ENCODE results near the gene IL36RN. TPM values are rescaled to one million over a fixed set of nuclear protein-coding genes. Genes with fewer than 3 reads are reported as not detected.

IL36RN gene
- total and polyA plus RNA-seq, 7 donors: not detected

GRCh38 chr2:113015655-113016054, 43.3 kb upstream of the IL36RN start:
- H3K27ac ChIP-seq: no peak overlapping the region
- H3K9me3 ChIP-seq: no peaks in the 10 kb centered on the region
- no peak for TF ChIP-seq CTCF (IDR thresholded peaks at IDR 0.05)
- H3K36me3 ChIP-seq (ENCODE audit: insufficient read depth in 1 of 2, low read depth in 1 of 2): no peaks in the 10 kb centered on the region
- ATAC-seq (no peak), DNase-seq (no peak)
- intact Hi-C loops (cut with DNase I): no loop called here
- no peaks in the 10 kb centered on the region for H3K4me1 ChIP-seq
- H3K4me3 ChIP-seq: no peak overlapping the region
- H3K27me3 ChIP-seq (ENCODE audit: insufficient read depth in 3 of 3, low read length in 2 of 3): peaks cover 0 to 2% (median 0%) of the 10 kb centered on the region in 3 donors
- WGBS, 3 donors: 81 to 86% (median 83%) methylated on average over 2 of the region's 2 CpGs

- no peak for ATAC-seq
- no peak for DNase-seq
- Histone ChIP-seq H3K36me3 (ENCODE audit: insufficient read depth in 1 of 2, low read depth in 1 of 2) (no peaks in the 10 kb centered on the region), H3K4me1 (no peaks in the 10 kb centered on the region), H3K27ac (no peak overlapping the region), H3K9me3 (no peaks in the 10 kb centered on the region), H3K27me3 (ENCODE audit: insufficient read depth in 3 of 3, low read length in 2 of 3) (peaks cover 0 to 2% (median 0%) of the 10 kb centered on the region in 3 donors), H3K4me3 (no peak overlapping the region)
- no peak for TF ChIP-seq CTCF (IDR thresholded peaks at IDR 0.05)
- 71 to 81% (median 75%) methylated on average over 3 of the region's 3 CpGs for WGBS, 3 donors
- intact Hi-C loops (cut with DNase I): no loop called here
These were observed 40.5 kb upstream of the IL36RN start for GRCh38 chr2:113018509-113018908.

GRCh38 chr2:113021312-113021711, 37.7 kb upstream of the IL36RN start:
- intact Hi-C loops (cut with DNase I): no loop called here
- no peak for TF ChIP-seq CTCF (IDR thresholded peaks at IDR 0.05)
- Histone ChIP-seq H3K4me3 (no peak overlapping the region), H3K27me3 (ENCODE audit: insufficient read depth in 3 of 3, low read length in 2 of 3) (peaks cover 2 to 5% (median 2%) of the 10 kb centered on the region in 3 donors), H3K4me1 (no peaks in the 10 kb centered on the region), H3K9me3 (no peaks in the 10 kb centered on the region), H3K36me3 (ENCODE audit: insufficient read depth in 1 of 2, low read depth in 1 of 2) (no peaks in the 10 kb centered on the region), H3K27ac (no peak overlapping the region)
- WGBS, 3 donors: 53 to 66% (median 65%) methylated on average over 4 of the region's 4 CpGs
- DNase-seq: no peak
- ATAC-seq: no peak

- intact Hi-C loops (cut with DNase I): no loop called here
These were observed 34.2 kb upstream of the IL36RN start for GRCh38 chr2:113024764-113025163.

More at GRCh38 chr2:113024764-113025163, 34.2 kb upstream of the IL36RN start:
- DNase-seq (no peak), ATAC-seq (no peak)
- Histone ChIP-seq H3K27ac (no peak overlapping the region), H3K36me3 (ENCODE audit: insufficient read depth in 1 of 2, low read depth in 1 of 2) (no peaks in the 10 kb centered on the region), H3K4me3 (no peak overlapping the region), H3K9me3 (no peaks in the 10 kb centered on the region), H3K4me1 (no peaks in the 10 kb centered on the region), H3K27me3 (ENCODE audit: insufficient read depth in 3 of 3, low read length in 2 of 3) (peaks cover 2 to 9% (median 5%) of the 10 kb centered on the region in 3 donors)
- WGBS, 3 donors: 86 to 94% (median 87%) methylated on average over 2 of the region's 2 CpGs
- TF ChIP-seq CTCF (IDR thresholded peaks at IDR 0.05): no peak
